ENCODE data around the gene METTL26.

DNA sequence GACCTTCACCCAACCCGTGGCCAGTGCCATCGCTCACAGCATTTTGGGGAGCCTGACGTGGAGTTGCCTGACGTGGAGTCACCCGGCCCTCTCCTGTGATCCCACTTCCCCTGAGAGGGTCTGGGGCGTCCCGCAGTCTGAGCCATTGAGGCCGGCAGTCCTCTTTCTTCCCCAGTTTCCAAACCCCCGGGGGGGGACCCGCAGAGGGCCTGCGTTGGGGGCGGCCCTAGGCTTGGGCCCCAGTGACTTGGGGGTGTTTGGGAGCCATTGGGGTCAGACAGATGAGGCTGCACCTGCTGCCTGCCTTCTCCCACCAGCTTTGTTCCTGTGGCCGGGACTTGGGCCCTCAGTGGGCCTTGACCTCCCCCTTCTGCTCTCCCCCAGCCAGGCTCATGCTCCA is 33.6 kb upstream of the METTL26 start:
- TF ChIP-seq, protein P1, sequence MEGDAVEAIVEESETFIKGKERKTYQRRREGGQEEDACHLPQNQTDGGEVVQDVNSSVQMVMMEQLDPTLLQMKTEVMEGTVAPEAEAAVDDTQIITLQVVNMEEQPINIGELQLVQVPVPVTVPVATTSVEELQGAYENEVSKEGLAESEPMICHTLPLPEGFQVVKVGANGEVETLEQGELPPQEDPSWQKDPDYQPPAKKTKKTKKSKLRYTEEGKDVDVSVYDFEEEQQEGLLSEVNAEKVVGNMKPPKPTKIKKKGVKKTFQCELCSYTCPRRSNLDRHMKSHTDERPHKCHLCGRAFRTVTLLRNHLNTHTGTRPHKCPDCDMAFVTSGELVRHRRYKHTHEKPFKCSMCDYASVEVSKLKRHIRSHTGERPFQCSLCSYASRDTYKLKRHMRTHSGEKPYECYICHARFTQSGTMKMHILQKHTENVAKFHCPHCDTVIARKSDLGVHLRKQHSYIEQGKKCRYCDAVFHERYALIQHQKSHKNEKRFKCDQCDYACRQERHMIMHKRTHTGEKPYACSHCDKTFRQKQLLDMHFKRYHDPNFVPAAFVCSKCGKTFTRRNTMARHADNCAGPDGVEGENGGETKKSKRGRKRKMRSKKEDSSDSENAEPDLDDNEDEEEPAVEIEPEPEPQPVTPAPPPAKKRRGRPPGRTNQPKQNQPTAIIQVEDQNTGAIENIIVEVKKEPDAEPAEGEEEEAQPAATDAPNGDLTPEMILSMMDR (IDR thresholded peaks at IDR 0.05 in 2 of 3, conservative IDR thresholded peaks at IDR 0.05 in 1 of 3; ENCODE audit: control insufficient read depth in 2 of 3, extremely low read depth in 1 of 3, insufficient read depth in 1 of 3, low read depth in 3 of 3, low read length in 3 of 3): no peak
- TF ChIP-seq SMC3 (IDR thresholded peaks at IDR 0.05; ENCODE audit: borderline replicate concordance, low read length) (no peak), EZH2 (IDR thresholded peaks at IDR 0.05; ENCODE audit: borderline replicate concordance, control insufficient read depth, low read depth, low read length) (no peak), IKZF1 (conservative IDR thresholded peaks at IDR 0.05) (no peak), EGR1 (IDR thresholded peaks at IDR 0.05; ENCODE audit: borderline replicate concordance in 1 of 2, low read depth in 2 of 2, low read length in 2 of 2) (no peak), RCOR1 (conservative IDR thresholded peaks at IDR 0.05; ENCODE audit: low read depth, low read length) (no peak), CHD2 (IDR thresholded peaks at IDR 0.05; ENCODE audit: borderline replicate concordance, low read depth, low read length) (no peak), RBBP5 (conservative IDR thresholded peaks at IDR 0.05) (no peak), BMI1 (IDR thresholded peaks at IDR 0.05; ENCODE audit: borderline replicate concordance) (no peak), MTA2 (IDR thresholded peaks at IDR 0.05; ENCODE audit: low read depth) (no peak), CEBPB (IDR thresholded peaks at IDR 0.05; ENCODE audit: borderline replicate concordance in 1 of 2, low read depth in 2 of 2, low read length in 2 of 2) (no peak), SIX5 (IDR thresholded peaks at IDR 0.05; ENCODE audit: low read depth, low read length, severe bottlenecking) (no peak)
- TF ChIP-seq, protein P2, sequence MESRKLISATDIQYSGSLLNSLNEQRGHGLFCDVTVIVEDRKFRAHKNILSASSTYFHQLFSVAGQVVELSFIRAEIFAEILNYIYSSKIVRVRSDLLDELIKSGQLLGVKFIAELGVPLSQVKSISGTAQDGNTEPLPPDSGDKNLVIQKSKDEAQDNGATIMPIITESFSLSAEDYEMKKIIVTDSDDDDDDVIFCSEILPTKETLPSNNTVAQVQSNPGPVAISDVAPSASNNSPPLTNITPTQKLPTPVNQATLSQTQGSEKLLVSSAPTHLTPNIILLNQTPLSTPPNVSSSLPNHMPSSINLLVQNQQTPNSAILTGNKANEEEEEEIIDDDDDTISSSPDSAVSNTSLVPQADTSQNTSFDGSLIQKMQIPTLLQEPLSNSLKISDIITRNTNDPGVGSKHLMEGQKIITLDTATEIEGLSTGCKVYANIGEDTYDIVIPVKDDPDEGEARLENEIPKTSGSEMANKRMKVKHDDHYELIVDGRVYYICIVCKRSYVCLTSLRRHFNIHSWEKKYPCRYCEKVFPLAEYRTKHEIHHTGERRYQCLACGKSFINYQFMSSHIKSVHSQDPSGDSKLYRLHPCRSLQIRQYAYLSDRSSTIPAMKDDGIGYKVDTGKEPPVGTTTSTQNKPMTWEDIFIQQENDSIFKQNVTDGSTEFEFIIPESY (IDR thresholded peaks at IDR 0.05): no peak
- TF ChIP-seq, protein P3, sequence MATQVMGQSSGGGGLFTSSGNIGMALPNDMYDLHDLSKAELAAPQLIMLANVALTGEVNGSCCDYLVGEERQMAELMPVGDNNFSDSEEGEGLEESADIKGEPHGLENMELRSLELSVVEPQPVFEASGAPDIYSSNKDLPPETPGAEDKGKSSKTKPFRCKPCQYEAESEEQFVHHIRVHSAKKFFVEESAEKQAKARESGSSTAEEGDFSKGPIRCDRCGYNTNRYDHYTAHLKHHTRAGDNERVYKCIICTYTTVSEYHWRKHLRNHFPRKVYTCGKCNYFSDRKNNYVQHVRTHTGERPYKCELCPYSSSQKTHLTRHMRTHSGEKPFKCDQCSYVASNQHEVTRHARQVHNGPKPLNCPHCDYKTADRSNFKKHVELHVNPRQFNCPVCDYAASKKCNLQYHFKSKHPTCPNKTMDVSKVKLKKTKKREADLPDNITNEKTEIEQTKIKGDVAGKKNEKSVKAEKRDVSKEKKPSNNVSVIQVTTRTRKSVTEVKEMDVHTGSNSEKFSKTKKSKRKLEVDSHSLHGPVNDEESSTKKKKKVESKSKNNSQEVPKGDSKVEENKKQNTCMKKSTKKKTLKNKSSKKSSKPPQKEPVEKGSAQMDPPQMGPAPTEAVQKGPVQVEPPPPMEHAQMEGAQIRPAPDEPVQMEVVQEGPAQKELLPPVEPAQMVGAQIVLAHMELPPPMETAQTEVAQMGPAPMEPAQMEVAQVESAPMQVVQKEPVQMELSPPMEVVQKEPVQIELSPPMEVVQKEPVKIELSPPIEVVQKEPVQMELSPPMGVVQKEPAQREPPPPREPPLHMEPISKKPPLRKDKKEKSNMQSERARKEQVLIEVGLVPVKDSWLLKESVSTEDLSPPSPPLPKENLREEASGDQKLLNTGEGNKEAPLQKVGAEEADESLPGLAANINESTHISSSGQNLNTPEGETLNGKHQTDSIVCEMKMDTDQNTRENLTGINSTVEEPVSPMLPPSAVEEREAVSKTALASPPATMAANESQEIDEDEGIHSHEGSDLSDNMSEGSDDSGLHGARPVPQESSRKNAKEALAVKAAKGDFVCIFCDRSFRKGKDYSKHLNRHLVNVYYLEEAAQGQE (IDR thresholded peaks at IDR 0.05; ENCODE audit: low read depth, low read length): no peak

All from GM12878 (cell line).